HTR-8/SVneo (cell line): ENCODE data around the gene TBCK.

ENCODE experiments used
- DNase-seq: peaks from one replicate; pipeline ENCODE4 v3.0.0; 2011; ENCODE audit warnings: low spot score, mixed read lengths; ENCODE audit not compliant: insufficient read length
- FAIRE-seq: peaks from 2 replicates; lab custom pipeline; 2011; peaks lifted over from hg19 to GRCh38; lab: Jason Lieb, UNC

The TBCK gene

DNA sequence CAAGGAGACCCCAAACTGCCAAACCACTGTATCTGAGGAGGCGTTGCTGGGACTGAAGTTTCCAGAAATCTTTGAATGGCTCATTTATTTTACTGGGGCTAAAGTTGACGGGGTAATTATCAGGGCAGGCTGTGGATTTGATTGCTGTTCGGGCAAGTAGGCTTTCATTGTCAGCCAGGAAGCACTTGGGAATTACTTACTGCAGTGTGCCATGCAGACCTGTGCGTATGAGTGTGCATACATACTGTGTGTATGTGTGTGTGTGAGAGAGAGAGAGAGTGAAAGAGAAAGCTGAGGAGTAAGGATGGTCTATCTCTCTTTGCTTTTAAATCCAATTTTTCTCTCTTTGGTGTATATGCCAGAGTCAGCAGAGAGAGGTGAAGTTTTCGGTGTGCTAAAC, 298.0 kb downstream of the TBCK start:
- no peak for DNase-seq
- no peak for FAIRE-seq

DNA sequence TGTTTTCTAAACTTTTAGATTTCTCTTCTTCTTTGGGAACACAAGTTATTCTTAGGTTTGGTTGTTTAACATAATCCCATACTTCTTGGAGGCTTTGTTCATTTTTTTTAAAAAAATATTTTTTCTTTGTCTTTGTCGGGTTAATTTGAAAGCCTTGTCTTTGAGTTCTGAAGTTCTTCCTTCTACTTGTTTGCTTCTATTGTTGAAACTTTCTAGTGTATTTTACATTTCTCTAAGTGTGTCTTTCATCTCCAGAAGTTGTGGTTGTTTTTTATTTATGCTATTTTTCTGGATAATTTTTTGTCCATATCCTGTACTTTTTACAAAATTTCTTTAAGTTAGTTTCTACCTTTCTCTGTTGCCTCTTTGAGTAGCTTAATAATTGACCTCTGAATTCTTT, 304.6 kb downstream of the TBCK start:
- FAIRE-seq (no peak), DNase-seq (no peak)

DNA sequence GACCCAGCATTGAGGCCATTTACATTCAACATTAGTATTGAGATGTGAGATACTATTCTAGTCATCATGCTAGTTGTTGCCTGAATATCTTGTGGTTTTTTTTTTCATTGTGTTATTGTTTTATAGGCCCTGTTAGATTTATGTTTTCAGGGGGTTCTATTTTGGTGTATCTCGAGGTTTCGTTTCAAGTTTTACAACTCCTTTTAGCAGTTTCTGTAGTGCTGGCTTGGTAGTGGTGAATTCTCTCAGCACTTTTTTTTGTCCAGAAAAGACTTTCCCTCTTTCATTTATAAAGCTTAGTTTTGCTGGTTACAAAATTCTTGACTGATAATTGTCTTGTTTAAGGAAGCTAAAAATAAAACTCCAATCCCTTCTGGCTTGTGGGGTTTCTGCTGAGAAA, 305.2 kb downstream of the TBCK start:
- FAIRE-seq: no peak
- no peak for DNase-seq

DNA sequence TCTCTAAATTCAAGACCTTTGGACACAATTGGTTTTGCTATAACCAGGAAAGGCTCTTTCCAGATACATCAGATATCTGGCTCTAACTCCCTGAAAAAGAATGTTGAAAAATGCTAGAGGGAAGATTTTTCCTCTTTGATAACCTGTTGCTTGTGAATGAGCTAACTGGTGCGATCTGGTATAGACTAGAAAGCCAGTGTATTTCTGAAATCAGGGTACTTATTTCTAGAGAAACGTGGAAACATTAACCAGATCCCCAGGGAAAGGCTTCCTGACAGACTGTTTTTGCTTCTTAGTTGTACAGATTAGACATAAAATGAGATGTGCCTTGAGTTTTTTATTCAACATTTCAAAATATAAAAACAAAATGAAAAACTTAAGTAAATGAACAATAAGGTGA, 313.0 kb downstream of the TBCK start:
- FAIRE-seq (no peak), DNase-seq (no peak)

DNA sequence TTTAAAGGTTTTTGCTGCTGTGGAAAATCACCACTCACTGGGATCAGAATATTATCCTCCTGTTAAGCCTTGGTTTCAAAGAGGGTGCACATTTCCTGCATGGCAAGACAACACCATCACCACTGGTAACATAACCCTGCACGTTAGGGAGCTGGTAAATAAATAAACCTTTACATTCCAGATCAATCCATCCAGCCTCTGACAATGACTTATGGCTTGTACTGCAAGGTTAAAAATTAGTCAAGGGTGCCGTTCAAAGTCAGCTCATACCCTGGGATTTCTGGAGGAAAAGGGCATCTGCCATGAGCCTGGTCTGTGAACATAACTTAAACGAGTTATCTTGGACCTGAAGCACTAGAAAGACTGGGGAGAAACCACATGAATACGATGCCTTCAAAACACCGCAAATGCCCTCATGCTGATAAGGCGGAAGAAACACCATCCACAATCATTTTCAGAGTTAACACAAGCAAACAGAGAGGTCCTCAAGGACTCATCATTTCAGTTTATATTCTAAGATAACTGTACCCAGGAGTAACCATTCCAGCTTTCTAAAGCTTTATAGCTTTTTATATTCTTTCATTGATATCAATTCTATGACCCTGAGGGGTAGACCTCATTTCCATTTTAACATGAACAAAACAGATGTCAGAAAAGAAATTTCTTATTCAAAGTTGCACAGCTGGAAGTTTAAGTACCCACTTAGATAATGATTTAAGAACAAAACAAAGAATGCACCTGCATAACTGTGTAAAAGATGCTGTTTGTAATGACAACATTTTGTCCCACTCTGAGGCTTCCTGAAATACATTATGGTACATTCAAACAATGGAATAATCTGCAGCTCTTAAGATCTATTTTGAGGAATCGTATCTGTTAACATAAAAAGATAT, 317.6 kb downstream of the TBCK start:
- DNase-seq (no peak), FAIRE-seq (no peak)

DNA sequence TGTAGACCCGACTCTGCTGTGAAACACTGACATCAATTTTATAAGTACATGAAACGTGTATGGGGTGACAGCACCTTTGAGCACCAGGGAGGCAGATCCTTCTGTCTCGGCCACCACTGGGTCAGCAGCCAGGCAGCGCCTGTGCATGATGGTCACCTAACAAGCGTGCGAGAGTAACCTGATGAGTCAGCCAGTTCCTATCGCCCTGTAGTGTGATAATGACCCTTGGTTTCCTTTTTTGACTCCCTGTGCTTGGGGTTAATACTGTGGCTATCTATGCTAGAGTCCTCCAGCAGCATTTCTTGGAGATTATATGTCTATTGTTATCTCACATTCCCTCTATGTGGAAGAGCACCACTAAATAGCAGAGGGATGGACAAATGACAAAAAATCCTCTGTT, 319.2 kb downstream of the TBCK start:
- FAIRE-seq (no peak), DNase-seq (no peak)

DNA sequence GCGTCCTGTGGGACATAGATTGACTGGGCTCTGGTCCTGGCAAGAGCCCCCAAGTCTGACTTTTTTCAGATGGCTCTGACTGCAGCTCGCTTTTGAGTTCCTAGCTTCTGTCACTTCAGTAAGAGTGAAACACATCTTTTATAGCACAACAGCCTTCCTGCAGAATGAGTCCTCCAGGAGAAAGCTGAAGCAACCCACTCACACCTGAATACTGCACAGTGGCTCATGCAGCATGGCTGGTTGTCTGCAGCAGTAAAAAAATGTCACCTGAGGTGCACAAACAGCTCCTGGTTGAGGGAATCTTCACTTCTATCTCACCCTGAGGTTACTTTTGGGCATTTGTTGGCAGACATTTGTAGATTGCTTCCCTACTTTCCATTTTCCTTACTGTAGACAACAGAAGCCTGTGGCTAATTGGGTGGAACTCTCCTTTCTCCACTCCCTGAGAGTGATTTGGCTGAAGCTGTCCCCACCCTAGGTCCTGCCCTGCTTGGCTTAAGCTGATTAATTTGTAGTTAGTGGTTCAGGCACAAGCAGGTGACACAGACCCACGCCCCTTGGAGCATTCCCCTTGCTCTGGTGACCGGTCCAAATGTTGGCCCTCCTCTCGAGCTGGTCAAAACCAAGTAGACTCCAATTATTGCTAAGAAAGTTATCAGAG, 321.0 kb downstream of the TBCK start:
- no peak for FAIRE-seq
- no peak for DNase-seq

DNA sequence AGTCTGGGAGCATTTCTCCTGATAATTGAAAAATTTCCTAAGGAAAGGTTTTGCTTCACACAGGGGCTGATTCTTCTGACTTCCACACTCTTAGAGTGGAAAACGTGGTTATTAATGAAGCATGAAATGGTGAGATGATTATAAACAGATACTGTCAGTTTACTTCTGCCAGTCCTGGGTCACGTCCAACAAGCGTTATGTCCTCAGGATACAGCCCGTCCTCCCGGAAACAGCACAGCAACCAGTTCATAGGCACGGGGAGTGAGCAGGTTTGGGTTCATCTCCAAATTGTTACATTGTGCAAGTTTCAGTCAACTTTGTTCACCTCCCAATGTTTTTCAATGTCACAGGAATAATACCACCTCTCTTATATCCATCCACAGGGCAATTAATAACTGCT, 321.9 kb downstream of the TBCK start:
- FAIRE-seq (no peak), DNase-seq (no peak)

DNA sequence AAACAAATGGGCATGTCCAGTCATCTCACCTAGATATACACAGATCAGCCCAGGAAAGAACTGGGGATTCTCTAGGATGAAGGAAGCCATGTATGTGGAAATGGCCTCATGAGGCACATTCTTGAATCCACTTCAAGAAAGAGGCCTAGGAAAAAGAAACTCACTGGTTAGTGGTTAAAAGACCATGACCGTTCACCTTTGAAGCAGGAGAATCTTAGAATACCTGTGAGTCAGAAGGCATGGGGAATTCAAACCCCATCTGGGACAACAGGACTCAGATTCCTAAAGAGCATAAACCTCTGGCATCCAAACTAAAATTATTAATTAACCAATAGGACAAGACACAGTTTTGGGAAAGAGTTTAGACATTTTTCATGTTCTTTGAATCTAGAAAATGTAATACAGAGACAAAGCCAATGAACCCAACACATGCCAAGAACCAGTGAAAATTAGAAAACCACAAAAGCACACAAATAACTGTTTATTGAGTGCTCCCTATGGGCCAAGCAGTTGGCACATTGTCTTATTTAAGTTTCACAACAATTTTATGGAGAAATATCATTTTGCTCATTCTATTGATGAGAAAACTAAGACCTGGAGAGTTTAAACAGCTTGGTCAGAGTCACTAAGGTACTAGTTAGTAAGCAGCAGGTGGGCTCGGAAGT, 323.2 kb downstream of the TBCK start:
- no peak for DNase-seq
- FAIRE-seq: no peak

DNA sequence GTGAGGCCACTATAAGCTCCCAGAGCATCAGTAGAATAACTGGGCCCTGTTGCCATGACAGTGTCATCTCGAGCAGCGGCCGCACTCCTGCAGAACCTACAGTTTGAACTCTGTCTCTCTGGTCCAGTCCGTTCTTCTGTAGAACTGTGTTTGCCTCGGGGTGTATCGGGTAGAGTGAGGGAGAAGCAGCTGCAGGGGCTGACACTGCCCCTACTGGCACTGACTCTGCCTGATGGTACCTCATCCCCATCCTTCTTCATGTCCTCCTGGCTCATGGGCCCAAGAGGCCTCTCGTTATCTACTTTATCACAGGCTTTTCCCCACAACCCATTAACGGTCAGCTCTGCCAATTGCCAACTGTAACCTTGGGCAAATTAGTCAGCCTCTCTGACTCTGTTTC, 324.3 kb downstream of the TBCK start:
- DNase-seq (no peak), FAIRE-seq (no peak)
